CD4-positive, alpha-beta memory T cell (primary cell): ENCODE measurements around the gene OR4A15. TPM values are rescaled to one million over a fixed set of nuclear protein-coding genes. Genes with fewer than 3 reads are reported as not detected.

ENCODE experiments used
- polyA plus RNA-seq, 2 donors: library from polyadenylated mRNA; unstranded; fragments of 300-500 nt; fragmentation: Illumina TruSeq; gene quantifications; one replicate each; pipeline ENCODE4 v1.2.3, GENCODE V29; 2021
- total RNA-seq, 2 experiments: library from RNA; stranded (reverse); gene quantifications; one replicate each; pipeline ENCODE4 v1.2.3, GENCODE V29; 2021

Gene OR4A15
- total and polyA plus RNA-seq, 4 experiments from 2014 or later, result not detected

Other genes with a start within 250 kb of the OR4A15 start
- gene TRIM48, start 105.8 kb upstream of the OR4A15 start, total RNA-seq, result not detected
- gene TRIM48, start 105.8 kb upstream of the OR4A15 start, polyA plus RNA-seq, result not detected
- gene OR4A16, start 24.8 kb upstream of the OR4A15 start, total RNA-seq, result not detected
- not detected for gene OR4A16, start 24.8 kb upstream of the OR4A15 start, polyA plus RNA-seq
- not detected for gene OR4C15, start 186.5 kb downstream of the OR4A15 start, total RNA-seq
- not detected for gene OR4C15, start 186.5 kb downstream of the OR4A15 start, polyA plus RNA-seq
- not detected for gene OR4C16, start 204.2 kb downstream of the OR4A15 start, total RNA-seq
- gene OR4C16, start 204.2 kb downstream of the OR4A15 start, polyA plus RNA-seq, result not detected
- not detected for gene OR4C11, start 239.7 kb downstream of the OR4A15 start, total RNA-seq
- gene OR4C11, start 239.7 kb downstream of the OR4A15 start, polyA plus RNA-seq, result not detected